Activated CD4-positive, alpha-beta T cell treated with anti-CD3 and anti-CD28 coated beads, Interleukin-2, amount 50 U/mL, for 48 hours (primary cell): ENCODE measurements around the gene DNAAF1.
"Not testable (repeated sequence)": the region's sequence is repeated elsewhere in the genome, so short reads cannot be mapped to it uniquely, and the experiment has no call there.

Source experiments
- DNase-seq, 2 experiments: peaks; one replicate each; pipeline ENCODE4 v3.0.0-alpha.2; 2020

DNAAF1 gene

GRCh38 chr16:84214451-84215066, 69.5 kb downstream of the DNAAF1 start:
- DNase-seq: no peak

GRCh38 chr16:84215531-84215930, 70.4 kb downstream of the DNAAF1 start:
- no peak for DNase-seq

- DNase-seq: not testable (repeated sequence)
Observed at GRCh38 chr16:84216144-84216543, 71.0 kb downstream of the DNAAF1 start.

GRCh38 chr16:84218176-84218823, 73.2 kb downstream of the DNAAF1 start:
- no peak for DNase-seq

GRCh38 chr16:84218956-84219355, 73.8 kb downstream of the DNAAF1 start:
- DNase-seq: no peak

- DNase-seq: no peak
Observed at GRCh38 chr16:84220851-84221250, 75.7 kb downstream of the DNAAF1 start.

GRCh38 chr16:84223456-84223855, 78.3 kb downstream of the DNAAF1 start:
- DNase-seq: no peak

- no peak for DNase-seq
Observed at GRCh38 chr16:84224554-84224953, 79.4 kb downstream of the DNAAF1 start.

- DNase-seq: no peak
Observed at GRCh38 chr16:84225126-84225525, 80.0 kb downstream of the DNAAF1 start.

GRCh38 chr16:84225571-84225970, 80.5 kb downstream of the DNAAF1 start:
- no peak for DNase-seq

GRCh38 chr16:84226026-84226425, 80.9 kb downstream of the DNAAF1 start:
- DNase-seq: no peak
